ENCODE data around the gene HMHB1. TPM values are rescaled to one million over a fixed set of nuclear protein-coding genes. Genes with fewer than 3 reads are reported as not detected.

Gene HMHB1
- not detected in 2 replicates for total RNA-seq

DNA sequence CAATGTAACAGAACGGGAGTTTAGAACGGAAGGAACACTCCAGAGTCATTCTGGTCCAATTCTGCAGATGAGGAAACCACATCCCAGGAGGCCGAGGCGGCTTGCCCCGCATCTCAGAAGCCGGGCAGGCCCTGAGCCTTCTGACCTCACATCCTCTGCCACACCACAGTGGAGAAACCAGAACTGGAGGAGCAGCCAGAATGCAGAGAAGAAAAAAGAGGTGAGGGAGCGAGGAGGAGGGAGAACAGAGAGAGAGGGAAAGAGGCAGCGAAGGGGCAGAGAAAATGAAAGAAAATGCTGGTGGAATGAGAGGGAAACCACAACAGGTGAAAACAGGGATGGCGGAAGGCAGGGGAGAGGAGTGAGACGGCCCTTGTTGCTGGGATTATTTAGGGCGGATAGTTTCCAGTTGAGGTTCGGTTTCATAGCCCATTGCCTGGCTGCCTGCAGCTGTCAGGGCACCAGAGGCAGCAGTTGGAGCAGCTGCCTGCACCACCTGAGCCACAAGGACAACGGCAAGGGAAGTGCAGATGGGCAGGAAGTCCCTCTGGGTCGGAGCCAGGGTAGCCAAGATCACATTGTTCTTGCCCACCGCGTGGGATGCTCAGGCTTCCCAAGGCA lies at the start of gene HMHB1:
HMHB1 (plus strand) TSS at position 77 of the 621 bp plus-strand sequence.

